Muscle of leg (tissue), 11 donors: ENCODE data around the gene ITPR1. TPM values are rescaled to one million over a fixed set of nuclear protein-coding genes. Genes with fewer than 3 reads are reported as not detected.

Experiments used
- DNase-seq: peaks from one replicate; pipeline ENCODE4 v3.0.0; 2013
- H3K27ac ChIP-seq: one replicate; pipeline ENCODE4 v1.5.1; 2013; ENCODE audit warnings: mild to moderate bottlenecking, low read length, control low read depth
- H3K27me3 ChIP-seq: one replicate; pipeline ENCODE4 v1.6.1; 2013; ENCODE audit warnings: low read length; ENCODE audit not compliant: control insufficient read depth, insufficient read depth
- H3K36me3 ChIP-seq: one replicate; pipeline ENCODE4 v1.6.1; 2013; ENCODE audit warnings: low read length; ENCODE audit not compliant: control insufficient read depth, insufficient read depth
- H3K4me1 ChIP-seq: one replicate; pipeline ENCODE4 v1.6.1; 2013; ENCODE audit warnings: low read length; ENCODE audit not compliant: control insufficient read depth, insufficient read depth
- H3K4me3 ChIP-seq: one replicate; pipeline ENCODE4 v1.5.1; 2013; ENCODE audit warnings: low read length, control low read depth
- H3K9me3 ChIP-seq: replicated peaks from 2 replicates; pipeline ENCODE4 v1.6.1; 2013; ENCODE audit warnings: low read depth, low read length; ENCODE audit not compliant: control insufficient read depth
- WGBS: methylation state at CpG from one replicate; pipeline ENCODE4 v1.1.5; 2013; ENCODE audit warnings: missing lambda C conversion rate; ENCODE audit not compliant: insufficient coverage; 5-methylcytosine and 5-hydroxymethylcytosine counted together
- polyA plus RNA-seq, 8 donors: library from polyadenylated mRNA; unstranded; fragments of 120-200 nt; gene quantifications; one replicate each; pipeline versions ENCODE4 v1.2.1 to v1.2.3, GENCODE V29; 2013; ENCODE audit warnings: inconsistent platforms in 1 of 8, low replicate concordance in 1 of 8; ENCODE audit not compliant: insufficient read length in 8 of 8, insufficient read depth in 1 of 8
- total RNA-seq: library from RNA; stranded (reverse); fragments of 120-200 nt; gene quantifications from one replicate; pipeline ENCODE4 v1.2.4, GENCODE V29; 2013

Gene ITPR1
- total and polyA plus RNA-seq, 9 donors, result 15.4 to 34.4 (median 20.5) TPM

- no peaks in the 10 kb centered on the region for H3K9me3 ChIP-seq
- H3K4me1 ChIP-seq, result peaks cover 26% of the 10 kb centered on the region
- no CpG with 5 or more reads among the region's 1 CpG for WGBS
- H3K27ac ChIP-seq, result no peak overlapping the region
- H3K4me3 ChIP-seq, result no peak overlapping the region
- H3K36me3 ChIP-seq, result peaks cover 3% of the 10 kb centered on the region
- H3K27me3 ChIP-seq, result no peaks in the 10 kb centered on the region
- DNase-seq, result no peak
Measured at GRCh38 chr3:4748127-4748526, 255.0 kb downstream of the ITPR1 start.

- no peaks in the 10 kb centered on the region for H3K9me3 ChIP-seq
- DNase-seq, result no peak
- H3K27me3 ChIP-seq, result no peaks in the 10 kb centered on the region
- H3K27ac ChIP-seq, result no peak overlapping the region
- peaks cover 3% of the 10 kb centered on the region for H3K36me3 ChIP-seq
- peaks cover 26% of the 10 kb centered on the region for H3K4me1 ChIP-seq
- 76% methylated on average over 9 of the region's 16 CpGs for WGBS
- H3K4me3 ChIP-seq, result no peak overlapping the region
Measured at GRCh38 chr3:4748701-4749378, 255.7 kb downstream of the ITPR1 start.

GRCh38 chr3:4749567-4750002, 256.4 kb downstream of the ITPR1 start:
- H3K27ac ChIP-seq, result peak overlapping the region; percentile 56
- no peak overlapping the region for H3K4me3 ChIP-seq
- peaks cover 26% of the 10 kb centered on the region for H3K4me1 ChIP-seq
- WGBS, result no CpG with 5 or more reads among the region's 5 CpGs
- H3K9me3 ChIP-seq, result no peaks in the 10 kb centered on the region
- peaks cover 3% of the 10 kb centered on the region for H3K36me3 ChIP-seq
- DNase-seq, result no peak
- H3K27me3 ChIP-seq, result no peaks in the 10 kb centered on the region

- Histone ChIP-seq H3K4me1 (peaks cover 26% of the 10 kb centered on the region), H3K27ac (peak overlapping the region; percentile 86), H3K4me3 (no peak overlapping the region), H3K9me3 (no peaks in the 10 kb centered on the region), H3K27me3 (no peaks in the 10 kb centered on the region), H3K36me3 (peaks cover 3% of the 10 kb centered on the region)
- DNase-seq, result peak; percentile 73
- WGBS, result no CpG with 5 or more reads among the region's 7 CpGs
Measured at GRCh38 chr3:4750306-4750968, 257.3 kb downstream of the ITPR1 start.

GRCh38 chr3:4751029-4751501, 257.9 kb downstream of the ITPR1 start:
- peaks cover 26% of the 10 kb centered on the region for H3K4me1 ChIP-seq
- 100% methylated on average over 1 of the region's 7 CpGs for WGBS
- no peak for DNase-seq
- H3K36me3 ChIP-seq, result peaks cover 3% of the 10 kb centered on the region
- no peaks in the 10 kb centered on the region for H3K9me3 ChIP-seq
- no peak overlapping the region for H3K4me3 ChIP-seq
- H3K27me3 ChIP-seq, result no peaks in the 10 kb centered on the region
- peak overlapping the region; percentile 86 for H3K27ac ChIP-seq

- no peaks in the 10 kb centered on the region for H3K9me3 ChIP-seq
- no peaks in the 10 kb centered on the region for H3K36me3 ChIP-seq
- H3K4me3 ChIP-seq, result no peak overlapping the region
- no peaks in the 10 kb centered on the region for H3K27me3 ChIP-seq
- peak; percentile 94 for DNase-seq
- WGBS, result 64% methylated on average over 1 of the region's 5 CpGs
- peaks cover 25% of the 10 kb centered on the region for H3K4me1 ChIP-seq
- H3K27ac ChIP-seq, result peak overlapping the region; percentile 86
Measured at GRCh38 chr3:4751502-4752101, 258.5 kb downstream of the ITPR1 start.

GRCh38 chr3:4752201-4753072, 259.3 kb downstream of the ITPR1 start:
- DNase-seq, result no peak
- H3K4me3 ChIP-seq, result no peak overlapping the region
- peaks cover 25% of the 10 kb centered on the region for H3K4me1 ChIP-seq
- WGBS, result 77% methylated on average over 10 of the region's 17 CpGs
- no peaks in the 10 kb centered on the region for H3K27me3 ChIP-seq
- H3K27ac ChIP-seq, result peak overlapping the region; percentile 86
- H3K36me3 ChIP-seq, result no peaks in the 10 kb centered on the region
- no peaks in the 10 kb centered on the region for H3K9me3 ChIP-seq

GRCh38 chr3:4753073-4753691, 260.0 kb downstream of the ITPR1 start:
- Histone ChIP-seq H3K4me1 (peaks cover 23% of the 10 kb centered on the region), H3K9me3 (no peaks in the 10 kb centered on the region), H3K4me3 (no peak overlapping the region), H3K27ac (no peak overlapping the region), H3K36me3 (peaks cover under 1% of the 10 kb centered on the region), H3K27me3 (no peaks in the 10 kb centered on the region)
- WGBS, result 96% methylated on average over 11 of the region's 15 CpGs
- DNase-seq, result no peak

GRCh38 chr3:4754180-4755086, 261.3 kb downstream of the ITPR1 start:
- no peaks in the 10 kb centered on the region for H3K27me3 ChIP-seq
- no peaks in the 10 kb centered on the region for H3K9me3 ChIP-seq
- WGBS, result 59% methylated on average over 2 of the region's 7 CpGs
- no peak overlapping the region for H3K4me3 ChIP-seq
- peaks cover 23% of the 10 kb centered on the region for H3K4me1 ChIP-seq
- H3K36me3 ChIP-seq, result peaks cover 2% of the 10 kb centered on the region
- no peak for DNase-seq
- no peak overlapping the region for H3K27ac ChIP-seq
